Neural cell (in vitro differentiated cells): Measurements from ENCODE around the gene ASPRV1.

Experiments used
- EP300 ChIP-seq: fragments of 450-650 bp; conservative IDR thresholded peaks from 2 replicates; pipeline ENCODE4 v1.6.1; 2014; ENCODE audit warnings: antibody characterized with exemption, mild to moderate bottlenecking, moderate library complexity; ENCODE audit not compliant: poor library complexity, severe bottlenecking
- EZH2 ChIP-seq: fragments of 200-600, 300-800 bp; shearing (Covaris generic), sonication (generic); IDR thresholded peaks from 2 replicates; pipeline ENCODE4 v1.6.1; 2014; ENCODE audit warnings: antibody characterized with exemption, low read length, borderline replicate concordance, mild to moderate bottlenecking; ENCODE audit not compliant: insufficient read depth, poor library complexity, severe bottlenecking
- MXI1 ChIP-seq: fragments of 450-650 bp; conservative IDR thresholded peaks from 2 replicates; pipeline ENCODE4 v1.6.1; 2014; ENCODE audit warnings: antibody characterized with exemption, mild to moderate bottlenecking; ENCODE audit not compliant: poor library complexity, severe bottlenecking
- POLR2AphosphoS5 ChIP-seq: IDR thresholded peaks from 2 replicates; pipeline ENCODE4 v1.6.1; 2012
- SMC3 ChIP-seq: fragments of 450-650 bp; conservative IDR thresholded peaks from 2 replicates; pipeline ENCODE4 v1.6.1; 2014; ENCODE audit warnings: antibody characterized with exemption, mild to moderate bottlenecking, moderate library complexity; ENCODE audit not compliant: poor library complexity
- TF ChIP-seq, protein P1 (sequence below): fragments of 450-650 bp; IDR thresholded peaks from 2 replicates; pipeline ENCODE4 v1.5.1; 2014; ENCODE audit warnings: antibody characterized with exemption, mild to moderate bottlenecking, moderate library complexity; ENCODE audit not compliant: poor library complexity, severe bottlenecking
- TF ChIP-seq, protein P2 (sequence below): IDR thresholded peaks from 2 replicates; pipeline ENCODE4 v1.6.1; 2012; ENCODE audit warnings: borderline replicate concordance

DNA sequence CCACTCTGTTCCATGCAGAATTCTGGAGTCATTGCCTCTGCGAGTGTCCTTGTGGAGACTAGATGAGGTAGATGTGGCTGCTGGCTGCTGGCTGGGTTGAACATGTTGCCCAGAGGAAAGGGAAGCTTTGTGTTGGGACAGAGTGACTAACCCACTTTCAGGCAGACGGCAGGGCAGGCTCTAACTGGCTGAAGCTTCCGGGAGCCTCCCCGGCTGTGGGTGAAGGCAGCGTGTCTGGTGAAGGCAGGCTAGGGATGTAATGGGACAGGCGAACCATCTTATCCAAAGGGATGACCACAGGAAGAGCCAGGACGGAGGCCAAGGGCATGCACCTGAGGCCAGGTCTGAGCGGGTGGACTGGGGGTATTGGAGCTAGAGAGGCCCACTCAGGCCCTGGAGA, 16.0 kb downstream of the ASPRV1 start:
- TF ChIP-seq MXI1 (no peak), EZH2 (no peak), EP300 (no peak), POLR2AphosphoS5 (no peak), SMC3 (no peak)
- TF ChIP-seq, protein P1, sequence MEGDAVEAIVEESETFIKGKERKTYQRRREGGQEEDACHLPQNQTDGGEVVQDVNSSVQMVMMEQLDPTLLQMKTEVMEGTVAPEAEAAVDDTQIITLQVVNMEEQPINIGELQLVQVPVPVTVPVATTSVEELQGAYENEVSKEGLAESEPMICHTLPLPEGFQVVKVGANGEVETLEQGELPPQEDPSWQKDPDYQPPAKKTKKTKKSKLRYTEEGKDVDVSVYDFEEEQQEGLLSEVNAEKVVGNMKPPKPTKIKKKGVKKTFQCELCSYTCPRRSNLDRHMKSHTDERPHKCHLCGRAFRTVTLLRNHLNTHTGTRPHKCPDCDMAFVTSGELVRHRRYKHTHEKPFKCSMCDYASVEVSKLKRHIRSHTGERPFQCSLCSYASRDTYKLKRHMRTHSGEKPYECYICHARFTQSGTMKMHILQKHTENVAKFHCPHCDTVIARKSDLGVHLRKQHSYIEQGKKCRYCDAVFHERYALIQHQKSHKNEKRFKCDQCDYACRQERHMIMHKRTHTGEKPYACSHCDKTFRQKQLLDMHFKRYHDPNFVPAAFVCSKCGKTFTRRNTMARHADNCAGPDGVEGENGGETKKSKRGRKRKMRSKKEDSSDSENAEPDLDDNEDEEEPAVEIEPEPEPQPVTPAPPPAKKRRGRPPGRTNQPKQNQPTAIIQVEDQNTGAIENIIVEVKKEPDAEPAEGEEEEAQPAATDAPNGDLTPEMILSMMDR, result no peak
- TF ChIP-seq, protein P2, sequence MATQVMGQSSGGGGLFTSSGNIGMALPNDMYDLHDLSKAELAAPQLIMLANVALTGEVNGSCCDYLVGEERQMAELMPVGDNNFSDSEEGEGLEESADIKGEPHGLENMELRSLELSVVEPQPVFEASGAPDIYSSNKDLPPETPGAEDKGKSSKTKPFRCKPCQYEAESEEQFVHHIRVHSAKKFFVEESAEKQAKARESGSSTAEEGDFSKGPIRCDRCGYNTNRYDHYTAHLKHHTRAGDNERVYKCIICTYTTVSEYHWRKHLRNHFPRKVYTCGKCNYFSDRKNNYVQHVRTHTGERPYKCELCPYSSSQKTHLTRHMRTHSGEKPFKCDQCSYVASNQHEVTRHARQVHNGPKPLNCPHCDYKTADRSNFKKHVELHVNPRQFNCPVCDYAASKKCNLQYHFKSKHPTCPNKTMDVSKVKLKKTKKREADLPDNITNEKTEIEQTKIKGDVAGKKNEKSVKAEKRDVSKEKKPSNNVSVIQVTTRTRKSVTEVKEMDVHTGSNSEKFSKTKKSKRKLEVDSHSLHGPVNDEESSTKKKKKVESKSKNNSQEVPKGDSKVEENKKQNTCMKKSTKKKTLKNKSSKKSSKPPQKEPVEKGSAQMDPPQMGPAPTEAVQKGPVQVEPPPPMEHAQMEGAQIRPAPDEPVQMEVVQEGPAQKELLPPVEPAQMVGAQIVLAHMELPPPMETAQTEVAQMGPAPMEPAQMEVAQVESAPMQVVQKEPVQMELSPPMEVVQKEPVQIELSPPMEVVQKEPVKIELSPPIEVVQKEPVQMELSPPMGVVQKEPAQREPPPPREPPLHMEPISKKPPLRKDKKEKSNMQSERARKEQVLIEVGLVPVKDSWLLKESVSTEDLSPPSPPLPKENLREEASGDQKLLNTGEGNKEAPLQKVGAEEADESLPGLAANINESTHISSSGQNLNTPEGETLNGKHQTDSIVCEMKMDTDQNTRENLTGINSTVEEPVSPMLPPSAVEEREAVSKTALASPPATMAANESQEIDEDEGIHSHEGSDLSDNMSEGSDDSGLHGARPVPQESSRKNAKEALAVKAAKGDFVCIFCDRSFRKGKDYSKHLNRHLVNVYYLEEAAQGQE, result no peak
